K562 (cell line): ENCODE results near the gene GPR162. TPM values are rescaled to one million over a fixed set of nuclear protein-coding genes. Genes with fewer than 3 reads are reported as not detected.

Experiments used
- BHLHE40 ChIP-seq: IDR thresholded peaks from 2 replicates; pipeline ENCODE4 v1.6.1; 2011; ENCODE audit warnings: low read length, improper control_type of control experiment
- CHCHD3 ChIP-seq: fragments of 250-450 bp; sonication (Bioruptor Pico); IDR thresholded peaks from 2 replicates; pipeline ENCODE4 v2.1.2; 2022; ENCODE audit warnings: mild to moderate bottlenecking
- EP400 ChIP-seq: fragments of 450-650 bp; IDR thresholded peaks from 2 replicates; pipeline ENCODE4 v1.6.1; 2017; ENCODE audit warnings: antibody characterized with exemption, mild to moderate bottlenecking, moderate library complexity
- ESRRA ChIP-seq: fragments of 450-650 bp; IDR thresholded peaks from 2 replicates; pipeline ENCODE4 v1.6.1; 2014; ENCODE audit warnings: low read depth, mild to moderate bottlenecking, moderate library complexity, borderline replicate concordance
- FOXK1 ChIP-seq: sonication (generic); formaldehyde crosslinking; IDR thresholded peaks from 2 replicates; pipeline ENCODE4 v1.8.0; 2022; ENCODE audit warnings: missing genetic modification reagents, mild to moderate bottlenecking, borderline replicate concordance
- GTF2F1 ChIP-seq: IDR thresholded peaks from 2 replicates; pipeline ENCODE4 v1.6.1; 2011; ENCODE audit warnings: low read depth, low read length, improper control_type of control experiment
- HDAC1 ChIP-seq, 2 experiments: fragments of 450-650 bp; IDR thresholded peaks; 2 replicates each; pipeline ENCODE4 v1.6.1; 2016 to 2017; ENCODE audit warnings: inconsistent platforms in 1 of 2, mild to moderate bottlenecking in 1 of 2, moderate library complexity in 1 of 2
- HNRNPUL1 ChIP-seq: fragments of 200-400 bp; formaldehyde crosslinking; IDR thresholded peaks from 2 replicates; pipeline ENCODE4 v1.6.1; 2017; ENCODE audit warnings: low read length
- MAFF ChIP-seq: IDR thresholded peaks from 2 replicates; pipeline ENCODE4 v1.6.1; 2012; ENCODE audit warnings: low read length, improper control_type of control experiment
- MCM7 ChIP-seq, 2 experiments: fragments of 450-650 bp; IDR thresholded peaks; 2 replicates each; pipeline ENCODE4 v1.6.1; 2016 to 2018
- NCOR1 ChIP-seq: fragments of 450-650 bp; IDR thresholded peaks from 2 replicates; pipeline ENCODE4 v1.6.1; 2016; ENCODE audit warnings: mild to moderate bottlenecking, moderate library complexity
- NR2F6 ChIP-seq: fragments of 450-650 bp; formaldehyde crosslinking; IDR thresholded peaks from 2 replicates; pipeline ENCODE4 v1.4.0; 2020; ENCODE audit warnings: mild to moderate bottlenecking
- POLR2A ChIP-seq: fragments of 450-650 bp; conservative IDR thresholded peaks from 2 replicates; pipeline ENCODE4 v1.6.1; 2016
- POLR2G ChIP-seq: fragments of 200-400 bp; formaldehyde crosslinking; IDR thresholded peaks from 2 replicates; pipeline ENCODE4 v1.6.1; 2017; ENCODE audit warnings: low read depth, mild to moderate bottlenecking, antibody characterized with exemption, low read length, moderate library complexity
- PTRF ChIP-seq: fragments of 450-650 bp; IDR thresholded peaks from 2 replicates; pipeline ENCODE4 v1.6.1; 2016; ENCODE audit warnings: mild to moderate bottlenecking, missing genetic modification characterization, missing compliant biosample characterization
- SIN3A ChIP-seq, 2 experiments: fragments of 150-350 bp in 1 of 2; IDR thresholded peaks; 2 replicates each; pipeline ENCODE4 v1.6.1; 2011 to 2016; ENCODE audit warnings: borderline replicate concordance in 2 of 2, low read depth in 2 of 2, low read length in 2 of 2, mild to moderate bottlenecking in 2 of 2, moderate library complexity in 2 of 2; ENCODE audit not compliant: control insufficient read depth in 1 of 2
- ZC3H4 ChIP-seq: sonication (generic); formaldehyde crosslinking; IDR thresholded peaks from 2 replicates; pipeline ENCODE4 v1.9.0; 2021; ENCODE audit warnings: missing genetic modification reagents, borderline replicate concordance
- ZFP1 ChIP-seq: fragments of 450-650 bp; formaldehyde crosslinking; IDR thresholded peaks from 2 replicates; pipeline ENCODE4 v1.4.0; 2020; ENCODE audit warnings: mild to moderate bottlenecking, mixed read lengths
- ZNF212 ChIP-seq: fragments of 450-650 bp; formaldehyde crosslinking; IDR thresholded peaks from 2 replicates; pipeline ENCODE4 v1.4.0; 2020; ENCODE audit warnings: mild to moderate bottlenecking
- ZNF232 ChIP-seq: sonication (generic); formaldehyde crosslinking; IDR thresholded peaks from 2 replicates; pipeline ENCODE4 v1.8.0; 2022; ENCODE audit warnings: mild to moderate bottlenecking, missing genetic modification reagents
- ZNF3 ChIP-seq: fragments of 250-450 bp; sonication (Bioruptor Pico); IDR thresholded peaks from 2 replicates; pipeline ENCODE4 v1.5.0; 2021; ENCODE audit warnings: mild to moderate bottlenecking, moderate library complexity
- ZNF316 ChIP-seq: fragments of 450-650 bp; IDR thresholded peaks from 2 replicates; pipeline ENCODE4 v1.6.1; 2016
- ZNF586 ChIP-seq: fragments of 450-650 bp; formaldehyde crosslinking; conservative IDR thresholded peaks from 2 replicates; pipeline ENCODE4 v1.4.0; 2020; ENCODE audit warnings: mild to moderate bottlenecking, moderate library complexity
- ZNF644 ChIP-seq: fragments of 200-800 bp; sonication (Bioruptor generic); IDR thresholded peaks from 2 replicates; pipeline ENCODE4 v1.6.1; 2016; ENCODE audit warnings: low read depth, missing genetic modification characterization, missing compliant biosample characterization
- polyA plus RNA-seq, 8 experiments: library from polyadenylated mRNA; depleted of rRNA in 4 of 8; stranded (reverse) in 5 of 8; unstranded in 3 of 8; fragments of >200 nt; fragmentation: Nextera tagmentation in 2 of 8; fragmentation: Illumina TruSeq in 1 of 8; extraction: Ambion mirVana in 2 of 8; extraction: Trizol in 1 of 8; gene quantifications; 2 replicates each; pipeline versions ENCODE4 v1.2.1 to v1.2.3, GENCODE V29; 2011 to 2014; ENCODE audit warnings: inconsistent platforms in 1 of 8, missing spikeins in 1 of 8
- total RNA-seq, 7 experiments: library from RNA; depleted of rRNA in 6 of 7; stranded (reverse); fragments of >200 nt in 6 of 7; fragmentation: Illumina TruSeq in 2 of 7; extraction: Trizol in 2 of 7; gene quantifications; 2 replicates each; pipeline versions ENCODE4 v1.2.1 to v1.2.3, GENCODE V29; 2011 to 2021; ENCODE audit warnings: low replicate concordance in 1 of 7
- TF ChIP-seq, protein P1 (sequence below): sonication (generic); formaldehyde crosslinking; IDR thresholded peaks from 2 replicates; pipeline ENCODE4 v1.9.0; 2022; ENCODE audit warnings: mild to moderate bottlenecking, missing genetic modification reagents
- TF ChIP-seq, protein P2 (sequence below): fragments of 200-800 bp; sonication (Bioruptor generic); IDR thresholded peaks from 2 replicates; pipeline ENCODE4 v1.6.1; 2016; ENCODE audit warnings: missing genetic modification characterization, missing compliant biosample characterization

Gene GPR162
- total and polyA plus RNA-seq, 9 of the 15 experiments (the other 6 are each of a cell fraction or from before 2014, with no cell fraction given) = 0.65 to 1.8 (median 1.1) TPM; not detected in 2

DNA sequence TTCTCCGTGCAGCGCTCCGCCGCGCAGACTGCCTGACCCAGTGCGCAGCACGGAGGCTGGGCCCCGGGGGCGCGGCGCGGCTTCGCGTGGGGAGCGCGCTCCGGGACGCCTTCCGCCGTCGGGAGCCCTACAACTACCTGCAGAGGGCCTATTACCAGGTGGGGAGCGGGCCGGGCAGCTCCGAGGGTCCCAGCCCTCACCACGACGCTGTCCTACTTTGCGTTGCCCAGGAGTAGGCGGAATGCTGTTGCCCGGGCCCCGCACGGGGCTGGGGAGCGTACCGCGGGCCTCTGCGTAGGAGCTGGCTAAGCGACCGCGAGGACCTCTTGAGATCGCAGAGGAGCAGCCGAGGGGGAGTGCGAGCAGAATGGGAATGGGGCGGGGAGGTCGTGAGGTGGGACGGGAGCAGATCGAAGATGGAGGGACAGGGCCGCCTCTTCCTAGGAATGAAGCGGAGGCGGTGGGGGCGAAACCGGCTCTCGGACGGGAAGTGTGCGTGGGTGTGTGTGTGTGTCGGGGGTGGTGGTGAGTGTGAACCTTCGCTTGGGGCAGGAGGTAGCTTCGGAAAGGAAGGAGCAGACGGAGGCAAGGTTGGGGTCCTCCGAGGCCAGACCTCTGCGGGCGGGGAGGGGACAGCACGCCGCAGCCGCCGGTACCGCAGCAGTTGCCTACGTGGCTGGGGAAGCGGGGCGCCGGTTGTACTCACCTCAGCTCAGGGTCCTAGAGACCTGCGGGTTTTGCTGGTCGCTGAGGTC is 7.3 kb downstream of the GPR162 start (continued):
- TF ChIP-seq ZNF212 (no peak), MCM7 (IDR thresholded peaks at IDR 0.05) (no peak), FOXK1 (CRISPR knock-in tag) (no peak), ZNF3 (CRISPR knock-in tag) (no peak), ESRRA (no peak; the same call in 1 of the 2 replicates), ZNF232 (no peak), CHCHD3 (CRISPR knock-in tag) (no peak), HDAC1 (IDR thresholded peaks at IDR 0.05) (peak in 1 of 2 experiments; percentile 52; a peak in 1 of 4 replicates), NR2F6 (CRISPR knock-in tag) (no peak), MAFF (no peak), ZNF586 (CRISPR knock-in tag) (no peak), ZFP1 (CRISPR knock-in tag) (no peak), POLR2G (peak; percentile 82), BHLHE40 (no peak), NCOR1 (no peak), EP400 (peak; percentile 88), GTF2F1 (no peak), POLR2A (peak; percentile 63), SIN3A (IDR thresholded peaks at IDR 0.05; ENCODE audit: borderline replicate concordance in 2 of 2, control insufficient read depth in 1 of 2, low read depth in 2 of 2, low read length in 2 of 2) (no peak), ZC3H4 (CRISPR knock-in tag) (no peak), ZNF644 (tag) (no peak), ZNF316 (no peak), PTRF (tag) (no peak), HNRNPUL1 (no peak)
- TF ChIP-seq, protein P1, sequence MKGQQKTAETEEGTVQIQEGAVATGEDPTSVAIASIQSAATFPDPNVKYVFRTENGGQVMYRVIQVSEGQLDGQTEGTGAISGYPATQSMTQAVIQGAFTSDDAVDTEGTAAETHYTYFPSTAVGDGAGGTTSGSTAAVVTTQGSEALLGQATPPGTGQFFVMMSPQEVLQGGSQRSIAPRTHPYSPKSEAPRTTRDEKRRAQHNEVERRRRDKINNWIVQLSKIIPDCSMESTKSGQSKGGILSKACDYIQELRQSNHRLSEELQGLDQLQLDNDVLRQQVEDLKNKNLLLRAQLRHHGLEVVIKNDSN (CRISPR knock-in tag) = no peak
- TF ChIP-seq, protein P2, sequence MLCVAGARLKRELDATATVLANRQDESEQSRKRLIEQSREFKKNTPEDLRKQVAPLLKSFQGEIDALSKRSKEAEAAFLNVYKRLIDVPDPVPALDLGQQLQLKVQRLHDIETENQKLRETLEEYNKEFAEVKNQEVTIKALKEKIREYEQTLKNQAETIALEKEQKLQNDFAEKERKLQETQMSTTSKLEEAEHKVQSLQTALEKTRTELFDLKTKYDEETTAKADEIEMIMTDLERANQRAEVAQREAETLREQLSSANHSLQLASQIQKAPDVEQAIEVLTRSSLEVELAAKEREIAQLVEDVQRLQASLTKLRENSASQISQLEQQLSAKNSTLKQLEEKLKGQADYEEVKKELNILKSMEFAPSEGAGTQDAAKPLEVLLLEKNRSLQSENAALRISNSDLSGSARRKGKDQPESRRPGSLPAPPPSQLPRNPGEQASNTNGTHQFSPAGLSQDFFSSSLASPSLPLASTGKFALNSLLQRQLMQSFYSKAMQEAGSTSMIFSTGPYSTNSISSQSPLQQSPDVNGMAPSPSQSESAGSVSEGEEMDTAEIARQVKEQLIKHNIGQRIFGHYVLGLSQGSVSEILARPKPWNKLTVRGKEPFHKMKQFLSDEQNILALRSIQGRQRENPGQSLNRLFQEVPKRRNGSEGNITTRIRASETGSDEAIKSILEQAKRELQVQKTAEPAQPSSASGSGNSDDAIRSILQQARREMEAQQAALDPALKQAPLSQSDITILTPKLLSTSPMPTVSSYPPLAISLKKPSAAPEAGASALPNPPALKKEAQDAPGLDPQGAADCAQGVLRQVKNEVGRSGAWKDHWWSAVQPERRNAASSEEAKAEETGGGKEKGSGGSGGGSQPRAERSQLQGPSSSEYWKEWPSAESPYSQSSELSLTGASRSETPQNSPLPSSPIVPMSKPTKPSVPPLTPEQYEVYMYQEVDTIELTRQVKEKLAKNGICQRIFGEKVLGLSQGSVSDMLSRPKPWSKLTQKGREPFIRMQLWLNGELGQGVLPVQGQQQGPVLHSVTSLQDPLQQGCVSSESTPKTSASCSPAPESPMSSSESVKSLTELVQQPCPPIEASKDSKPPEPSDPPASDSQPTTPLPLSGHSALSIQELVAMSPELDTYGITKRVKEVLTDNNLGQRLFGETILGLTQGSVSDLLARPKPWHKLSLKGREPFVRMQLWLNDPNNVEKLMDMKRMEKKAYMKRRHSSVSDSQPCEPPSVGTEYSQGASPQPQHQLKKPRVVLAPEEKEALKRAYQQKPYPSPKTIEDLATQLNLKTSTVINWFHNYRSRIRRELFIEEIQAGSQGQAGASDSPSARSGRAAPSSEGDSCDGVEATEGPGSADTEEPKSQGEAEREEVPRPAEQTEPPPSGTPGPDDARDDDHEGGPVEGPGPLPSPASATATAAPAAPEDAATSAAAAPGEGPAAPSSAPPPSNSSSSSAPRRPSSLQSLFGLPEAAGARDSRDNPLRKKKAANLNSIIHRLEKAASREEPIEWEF = no peak
